Measurements from ENCODE around the gene TM9SF4.

TM9SF4 gene

DNA sequence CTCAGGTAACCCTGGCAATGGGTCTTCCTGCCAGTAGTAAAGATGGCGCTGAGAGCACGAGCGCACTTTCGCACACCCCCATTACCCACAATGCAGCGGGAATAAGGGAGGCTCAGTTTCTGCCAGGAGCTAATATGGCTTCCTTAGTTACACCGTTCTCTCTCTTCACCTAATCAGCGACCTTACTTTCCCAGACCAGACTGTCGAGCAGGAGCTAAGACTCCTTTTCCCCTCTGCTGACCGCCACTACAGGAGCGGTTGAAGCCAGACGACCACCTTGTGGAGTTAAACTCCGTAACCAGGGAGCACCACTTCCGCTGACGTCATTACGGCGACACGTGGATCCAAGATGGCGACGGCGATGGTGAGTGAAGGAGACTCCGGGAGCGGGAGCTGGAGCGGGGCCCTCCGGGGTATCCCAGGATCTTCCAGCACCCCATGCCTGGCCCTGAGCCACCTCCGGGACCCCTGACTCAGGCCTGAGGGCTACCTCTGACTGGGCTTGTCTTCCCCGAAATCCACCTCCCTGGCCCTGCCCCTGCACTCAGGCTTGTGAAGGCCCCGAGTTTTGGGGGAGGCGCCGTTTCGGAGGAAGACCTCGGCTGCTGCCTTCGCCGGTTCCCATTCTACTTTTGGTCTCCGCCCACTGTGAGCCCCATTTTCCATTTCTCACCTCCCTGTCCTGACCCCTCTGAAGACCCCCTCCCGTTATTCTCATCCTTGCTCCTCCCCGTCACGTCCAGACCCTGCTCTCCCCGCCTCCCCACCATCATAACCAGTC lies at the start of gene TM9SF4:
Gene TM9SF4 (plus strand): TSS at position 323 of the 781 bp plus-strand sequence. CDS start 27 bp downstream, at position 350.
- no peak for TF ChIP-seq CTCF (IDR thresholded peaks at IDR 0.05; ENCODE audit: low read depth, low read length, missing control alignments)
- peak within 1 kb of the TSS; percentile 79 for H3K4me3 ChIP-seq (ENCODE audit: low read depth, low read length)
- peak; percentile 93 for DNase-seq (ENCODE audit: low read depth)

GRCh38 chr20:32062776-32063170 lies 46.7 kb upstream of the TM9SF4 start:
- H3K4me3 ChIP-seq (ENCODE audit: low read depth, low read length) = no peak overlapping the region
- no peak for DNase-seq (ENCODE audit: low read depth)

DNA sequence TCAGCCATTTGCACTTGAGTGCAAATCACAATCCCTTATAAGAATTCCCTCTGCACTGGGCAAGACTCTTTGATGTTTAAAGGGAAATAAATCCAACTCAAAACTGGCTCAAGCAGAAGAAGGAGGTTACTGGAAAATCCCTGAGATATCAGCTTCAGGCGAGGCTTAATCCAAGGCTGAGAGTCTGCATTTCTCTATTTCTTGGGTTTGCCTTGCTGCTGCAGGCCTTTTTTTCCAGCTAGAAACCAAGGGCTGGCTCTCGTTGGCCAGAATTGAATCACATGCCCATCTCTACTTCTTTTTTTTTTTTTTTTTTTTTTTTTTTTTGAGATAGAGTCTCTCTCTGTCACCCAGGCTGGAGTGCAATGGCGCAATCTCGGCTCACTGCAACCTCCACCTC lies 45.8 kb upstream of the TM9SF4 start:
- TF ChIP-seq CTCF (IDR thresholded peaks at IDR 0.05; ENCODE audit: low read depth, low read length, missing control alignments) = no peak
- DNase-seq (ENCODE audit: low read depth) = no peak
- no peak overlapping the region for H3K4me3 ChIP-seq (ENCODE audit: low read depth, low read length)

More at GRCh38 chr20:32062776-32063170, 46.7 kb upstream of the TM9SF4 start:
- no peak for TF ChIP-seq CTCF (IDR thresholded peaks at IDR 0.05; ENCODE audit: low read depth, low read length, missing control alignments)

- no peak for DNase-seq (ENCODE audit: low read depth)
- no peak overlapping the region for H3K4me3 ChIP-seq (ENCODE audit: low read depth, low read length)
- TF ChIP-seq CTCF (IDR thresholded peaks at IDR 0.05; ENCODE audit: low read depth, low read length, missing control alignments) = no peak
These were observed 44.8 kb upstream of the TM9SF4 start for GRCh38 chr20:32064667-32065066.

- no peak for DNase-seq (ENCODE audit: low read depth)
- no peak overlapping the region for H3K4me3 ChIP-seq (ENCODE audit: low read depth, low read length)
- TF ChIP-seq CTCF (IDR thresholded peaks at IDR 0.05; ENCODE audit: low read depth, low read length, missing control alignments) = no peak
These were observed 42.2 kb upstream of the TM9SF4 start for GRCh38 chr20:32067234-32067821.

GRCh38 chr20:32068174-32068573 lies 41.3 kb upstream of the TM9SF4 start:
- DNase-seq (ENCODE audit: low read depth) = no peak
- TF ChIP-seq CTCF (IDR thresholded peaks at IDR 0.05; ENCODE audit: low read depth, low read length, missing control alignments) = no peak
- H3K4me3 ChIP-seq (ENCODE audit: low read depth, low read length) = no peak overlapping the region

Data from GM12864 (cell line).